ENCODE measurements around the gene KIAA0753.

GRCh38 chr17:6657633-6658287 is 17.2 kb upstream of the KIAA0753 start:
- TF ChIP-seq, protein P1, sequence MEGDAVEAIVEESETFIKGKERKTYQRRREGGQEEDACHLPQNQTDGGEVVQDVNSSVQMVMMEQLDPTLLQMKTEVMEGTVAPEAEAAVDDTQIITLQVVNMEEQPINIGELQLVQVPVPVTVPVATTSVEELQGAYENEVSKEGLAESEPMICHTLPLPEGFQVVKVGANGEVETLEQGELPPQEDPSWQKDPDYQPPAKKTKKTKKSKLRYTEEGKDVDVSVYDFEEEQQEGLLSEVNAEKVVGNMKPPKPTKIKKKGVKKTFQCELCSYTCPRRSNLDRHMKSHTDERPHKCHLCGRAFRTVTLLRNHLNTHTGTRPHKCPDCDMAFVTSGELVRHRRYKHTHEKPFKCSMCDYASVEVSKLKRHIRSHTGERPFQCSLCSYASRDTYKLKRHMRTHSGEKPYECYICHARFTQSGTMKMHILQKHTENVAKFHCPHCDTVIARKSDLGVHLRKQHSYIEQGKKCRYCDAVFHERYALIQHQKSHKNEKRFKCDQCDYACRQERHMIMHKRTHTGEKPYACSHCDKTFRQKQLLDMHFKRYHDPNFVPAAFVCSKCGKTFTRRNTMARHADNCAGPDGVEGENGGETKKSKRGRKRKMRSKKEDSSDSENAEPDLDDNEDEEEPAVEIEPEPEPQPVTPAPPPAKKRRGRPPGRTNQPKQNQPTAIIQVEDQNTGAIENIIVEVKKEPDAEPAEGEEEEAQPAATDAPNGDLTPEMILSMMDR (IDR thresholded peaks at IDR 0.05 in 4 of 5, conservative IDR thresholded peaks at IDR 0.05 in 1 of 5) = no peak
- no peak for TF ChIP-seq POLR2A (IDR thresholded peaks at IDR 0.05)
